C4-2B (cell line): ENCODE results near the gene CCDC18.

Source experiments
- CTCF ChIP-seq: fragments of 450-650 bp; conservative IDR thresholded peaks from 2 replicates; pipeline ENCODE4 v1.5.1; 2017; ENCODE audit warnings: mild to moderate bottlenecking
- ZFX ChIP-seq: fragments of 450-650 bp; IDR thresholded peaks from 2 replicates; pipeline ENCODE4 v1.6.1; 2017

- TF ChIP-seq CTCF (no peak), ZFX (no peak)
Measured at GRCh38 chr1:93322349-93322748, 141.8 kb downstream of the CCDC18 start.
